ENCODE data around the gene RAB27A.

The RAB27A gene

DNA sequence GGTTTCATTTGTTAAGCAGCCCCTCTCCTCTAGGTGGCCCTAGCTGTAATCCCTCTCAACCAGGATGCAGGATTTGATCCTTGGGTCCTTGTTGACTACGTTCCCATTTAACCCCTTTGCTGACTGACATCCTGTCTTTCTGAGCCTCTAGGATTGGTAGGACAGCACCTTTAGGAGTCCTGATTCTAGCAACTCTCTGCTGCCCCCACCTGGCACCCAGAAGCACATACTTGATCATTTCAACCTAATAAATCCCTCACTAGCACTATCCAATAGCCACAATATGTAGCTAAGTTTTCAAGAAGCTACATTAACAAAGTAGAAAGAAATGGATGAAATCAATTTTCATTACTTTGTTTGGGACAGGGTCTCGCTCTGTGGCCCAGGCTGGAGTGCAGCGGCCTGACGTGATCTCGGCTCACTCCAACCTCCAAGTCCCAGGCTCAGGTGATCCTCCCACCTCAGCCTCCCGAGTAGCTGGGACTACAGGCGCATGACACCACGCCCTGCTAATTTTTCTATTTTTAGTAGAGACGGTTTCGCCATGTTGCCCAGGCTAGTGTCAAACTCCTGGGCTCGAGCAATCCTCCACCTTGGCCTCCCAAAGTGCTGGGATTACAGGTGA is 121.2 kb downstream of the RAB27A start:
- Histone ChIP-seq H3K9ac (ENCODE audit: low read length) (no peak overlapping the region), H3K4me1 (ENCODE audit: insufficient read depth, low read length) (no peaks in the 10 kb centered on the region), H3K36me3 (ENCODE audit: insufficient read depth, low read length) (no peaks in the 10 kb centered on the region), H3K4me3 (ENCODE audit: low read depth in 1 of 2, low read length in 2 of 2) (no peak overlapping the region), H3K27ac (ENCODE audit: low read depth, low read length) (no peak overlapping the region), H3K9me3 (ENCODE audit: low read length) (no peaks in the 10 kb centered on the region), H3K27me3 (ENCODE audit: control insufficient read depth in 1 of 2, insufficient read depth in 2 of 2, low read length in 2 of 2) (no peaks in the 10 kb centered on the region)

DNA sequence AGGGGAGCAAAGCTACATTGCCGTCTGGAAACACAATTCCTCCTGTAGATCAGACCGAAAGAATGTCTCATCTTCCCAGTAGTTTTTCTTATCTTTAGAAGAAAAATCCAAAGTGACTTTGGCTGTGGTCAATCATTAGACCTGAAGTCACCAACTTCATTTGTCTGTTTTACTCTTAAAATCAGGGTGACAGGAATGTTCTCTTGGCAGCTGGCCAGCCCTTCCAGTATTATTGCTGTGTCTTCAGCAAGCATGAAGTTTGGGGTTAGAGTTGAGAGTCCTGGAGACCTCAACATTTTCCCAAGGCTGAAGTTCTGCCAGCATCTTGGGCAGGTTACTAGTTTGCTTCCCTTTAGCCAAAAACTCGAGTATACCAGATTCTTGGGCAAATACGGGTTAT is 125.3 kb downstream of the RAB27A start:
- Histone ChIP-seq H3K4me1 (ENCODE audit: insufficient read depth, low read length) (no peaks in the 10 kb centered on the region), H3K36me3 (ENCODE audit: insufficient read depth, low read length) (no peaks in the 10 kb centered on the region), H3K27ac (ENCODE audit: low read depth, low read length) (no peak overlapping the region), H3K9ac (ENCODE audit: low read length) (no peak overlapping the region), H3K4me3 (ENCODE audit: low read depth in 1 of 2, low read length in 2 of 2) (no peak overlapping the region), H3K27me3 (ENCODE audit: control insufficient read depth in 1 of 2, insufficient read depth in 2 of 2, low read length in 2 of 2) (no peaks in the 10 kb centered on the region), H3K9me3 (ENCODE audit: low read length) (no peaks in the 10 kb centered on the region)
